Hematopoietic multipotent progenitor cell treated with erythropoietin and hydrocortisone succinate and interleukin-3 and kit ligand, for 17 days (in vitro differentiated cells): Measurements from ENCODE around the gene PAEP.
"Not testable (repeated sequence)": the region's sequence is repeated elsewhere in the genome, so short reads cannot be mapped to it uniquely, and the experiment has no call there.

Source experiments
- DNase-seq: peaks from one replicate; pipeline ENCODE4 v3.0.0-alpha.2; 2015; ENCODE audit warnings: low spot score

PAEP gene

GRCh38 chr9:135561391-135562234 is at the start of gene PAEP:
Gene PAEP, plus strand, starts transcription at chr9:135561756.
- no peak for DNase-seq

GRCh38 chr9:135512241-135512603 is 49.3 kb upstream of the PAEP start:
- no peak for DNase-seq

GRCh38 chr9:135512904-135513303 is 48.7 kb upstream of the PAEP start:
- DNase-seq: no peak

- no peak for DNase-seq
These were observed 48.2 kb upstream of the PAEP start for GRCh38 chr9:135513351-135513846.

GRCh38 chr9:135513906-135514305 is 47.6 kb upstream of the PAEP start:
- DNase-seq: not testable (repeated sequence)

GRCh38 chr9:135514342-135515082 is 47.0 kb upstream of the PAEP start:
- DNase-seq: no peak

GRCh38 chr9:135515083-135515951 is 46.2 kb upstream of the PAEP start:
- DNase-seq: no peak

- DNase-seq: no peak
These were observed 45.3 kb upstream of the PAEP start for GRCh38 chr9:135516132-135516860.

- DNase-seq: no peak
These were observed 44.1 kb upstream of the PAEP start for GRCh38 chr9:135517407-135517822.

- no peak for DNase-seq
These were observed 42.2 kb upstream of the PAEP start for GRCh38 chr9:135519179-135519971.

GRCh38 chr9:135520916-135521607 is 40.5 kb upstream of the PAEP start, which contains the start of gene LCN1:
Gene LCN1, plus strand, starts transcription at chr9:135521440. Its CDS starts 58 bp downstream, at chr9:135521498.
- DNase-seq: no peak

GRCh38 chr9:135521608-135522095 is 39.9 kb upstream of the PAEP start:
- DNase-seq: no peak

- DNase-seq: no peak
These were observed 39.2 kb upstream of the PAEP start for GRCh38 chr9:135522137-135522877.

- DNase-seq: no peak
These were observed 38.6 kb upstream of the PAEP start for GRCh38 chr9:135522931-135523330.

- DNase-seq: no peak
These were observed 37.9 kb upstream of the PAEP start for GRCh38 chr9:135523521-135524129.

GRCh38 chr9:135524130-135524861 is 37.3 kb upstream of the PAEP start:
- no peak for DNase-seq

- DNase-seq: no peak
These were observed 36.1 kb upstream of the PAEP start for GRCh38 chr9:135525241-135526088.
